Neural cell (in vitro differentiated cells): ENCODE data around the gene MARCHF11.

Source experiments
- CTCF ChIP-seq: fragments of 450-650 bp; IDR thresholded peaks from 2 replicates; pipeline ENCODE4 v1.5.1; 2014; ENCODE audit warnings: antibody characterized with exemption, mild to moderate bottlenecking, moderate library complexity; ENCODE audit not compliant: poor library complexity, severe bottlenecking
- EP300 ChIP-seq: fragments of 450-650 bp; conservative IDR thresholded peaks from 2 replicates; pipeline ENCODE4 v1.6.1; 2014; ENCODE audit warnings: antibody characterized with exemption, mild to moderate bottlenecking, moderate library complexity; ENCODE audit not compliant: poor library complexity, severe bottlenecking
- EZH2 ChIP-seq: fragments of 200-600, 300-800 bp; shearing (Covaris generic), sonication (generic); IDR thresholded peaks from 2 replicates; pipeline ENCODE4 v1.6.1; 2014; ENCODE audit warnings: antibody characterized with exemption, low read length, borderline replicate concordance, mild to moderate bottlenecking; ENCODE audit not compliant: insufficient read depth, poor library complexity, severe bottlenecking
- POLR2AphosphoS5 ChIP-seq: IDR thresholded peaks from 2 replicates; pipeline ENCODE4 v1.6.1; 2012
- SMC3 ChIP-seq: fragments of 450-650 bp; conservative IDR thresholded peaks from 2 replicates; pipeline ENCODE4 v1.6.1; 2014; ENCODE audit warnings: antibody characterized with exemption, mild to moderate bottlenecking, moderate library complexity; ENCODE audit not compliant: poor library complexity

- TF ChIP-seq POLR2AphosphoS5 (no peak), SMC3 (no peak), CTCF (no peak), EP300 (no peak), EZH2 (no peak)
Measured at GRCh38 chr5:16225927-16226326, 46.3 kb upstream of the MARCHF11 start.
